ENCODE results near the gene TMEM132D. TPM values are rescaled to one million over a fixed set of nuclear protein-coding genes. Genes with fewer than 3 reads are reported as not detected.

The TMEM132D gene
- total RNA-seq, 1 donor from 2014 or later = 0.06 TPM

- no peak overlapping the region for H3K4me3 ChIP-seq (ENCODE audit: low read depth, low read length)
- no peak for DNase-seq (ENCODE audit: low read depth)
- TF ChIP-seq CTCF (conservative IDR thresholded peaks at IDR 0.05; ENCODE audit: low read depth, low read length) = no peak
Observed at GRCh38 chr12:129599406-129599805, 304.4 kb downstream of the TMEM132D start.

GRCh38 chr12:129594098-129594497, 309.7 kb downstream of the TMEM132D start:
- DNase-seq (ENCODE audit: low read depth) = no peak
- TF ChIP-seq CTCF (conservative IDR thresholded peaks at IDR 0.05; ENCODE audit: low read depth, low read length) = no peak
- H3K4me3 ChIP-seq (ENCODE audit: low read depth, low read length) = no peak overlapping the region

- no peak for DNase-seq (ENCODE audit: low read depth)
- TF ChIP-seq CTCF (conservative IDR thresholded peaks at IDR 0.05; ENCODE audit: low read depth, low read length) = no peak
- no peak overlapping the region for H3K4me3 ChIP-seq (ENCODE audit: low read depth, low read length)
Observed at GRCh38 chr12:129592449-129592848, 311.4 kb downstream of the TMEM132D start.

GRCh38 chr12:129589503-129589902, 314.3 kb downstream of the TMEM132D start:
- H3K4me3 ChIP-seq (ENCODE audit: low read depth, low read length) = no peak overlapping the region
- DNase-seq (ENCODE audit: low read depth) = no peak

GRCh38 chr12:129588142-129588541, 315.7 kb downstream of the TMEM132D start:
- H3K4me3 ChIP-seq (ENCODE audit: low read depth, low read length) = no peak overlapping the region
- no peak for TF ChIP-seq CTCF (conservative IDR thresholded peaks at IDR 0.05; ENCODE audit: low read depth, low read length)
- no peak for DNase-seq (ENCODE audit: low read depth)

More at GRCh38 chr12:129589503-129589902, 314.3 kb downstream of the TMEM132D start:
- no peak for TF ChIP-seq CTCF (conservative IDR thresholded peaks at IDR 0.05; ENCODE audit: low read depth, low read length)

GRCh38 chr12:129585296-129585695, 318.5 kb downstream of the TMEM132D start:
- TF ChIP-seq CTCF (conservative IDR thresholded peaks at IDR 0.05; ENCODE audit: low read depth, low read length) = no peak
- H3K4me3 ChIP-seq (ENCODE audit: low read depth, low read length) = no peak overlapping the region
- no peak for DNase-seq (ENCODE audit: low read depth)

- H3K4me3 ChIP-seq (ENCODE audit: low read depth, low read length) = no peak overlapping the region
- no peak for TF ChIP-seq CTCF (conservative IDR thresholded peaks at IDR 0.05; ENCODE audit: low read depth, low read length)
- no peak for DNase-seq (ENCODE audit: low read depth)
Observed at GRCh38 chr12:129579879-129580278, 323.9 kb downstream of the TMEM132D start.
